ENCODE results near the gene TANK.
"Not testable (repeated sequence)": the region's sequence is repeated elsewhere in the genome, so short reads cannot be mapped to it uniquely, and the experiment has no call there.

Gene TANK

GRCh38 chr2:161233858-161234431, 73.7 kb downstream of the TANK start:
- peak; percentile 6 for DNase-seq

DNA sequence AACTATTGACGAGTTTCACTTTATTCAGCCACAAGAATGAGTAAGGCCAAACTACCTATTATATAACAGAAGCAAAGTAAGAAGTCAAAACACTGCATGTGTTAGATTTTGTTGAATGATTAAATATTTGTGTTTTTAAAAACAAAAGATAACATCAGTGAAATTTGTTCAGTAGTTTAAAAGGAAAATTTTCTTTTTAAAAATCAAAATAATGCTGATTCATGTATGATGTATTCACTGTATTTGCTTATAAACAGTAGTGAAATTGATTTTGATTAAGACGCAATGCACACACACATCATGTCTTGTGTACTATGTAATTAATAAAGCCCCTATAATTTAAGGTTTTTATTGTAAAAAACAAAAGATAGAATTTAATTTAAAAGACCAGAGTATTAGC, 74.4 kb downstream of the TANK start:
- no peak for DNase-seq

- DNase-seq = peak; percentile 83
These were observed 77.4 kb downstream of the TANK start for GRCh38 chr2:161237392-161238264.

DNA sequence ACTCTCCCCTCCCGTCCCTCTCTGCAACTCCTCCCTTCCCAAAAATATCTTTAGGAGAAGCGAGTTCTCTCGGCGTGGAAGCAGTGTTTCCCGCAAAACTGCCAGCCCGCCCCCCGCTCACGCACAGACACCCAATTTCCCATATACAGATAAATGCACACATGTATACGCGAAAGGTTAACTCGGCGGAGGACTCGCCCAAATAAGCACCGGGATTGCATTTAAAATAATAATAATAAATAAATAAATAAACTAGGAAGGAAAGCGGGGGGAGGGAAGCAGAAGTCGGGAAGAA, 78.0 kb downstream of the TANK start:
- no peak for DNase-seq

GRCh38 chr2:161238560-161239325, 78.5 kb downstream of the TANK start:
- DNase-seq = peak; percentile 85

GRCh38 chr2:161239326-161240109, 79.3 kb downstream of the TANK start:
- DNase-seq = no peak

DNA sequence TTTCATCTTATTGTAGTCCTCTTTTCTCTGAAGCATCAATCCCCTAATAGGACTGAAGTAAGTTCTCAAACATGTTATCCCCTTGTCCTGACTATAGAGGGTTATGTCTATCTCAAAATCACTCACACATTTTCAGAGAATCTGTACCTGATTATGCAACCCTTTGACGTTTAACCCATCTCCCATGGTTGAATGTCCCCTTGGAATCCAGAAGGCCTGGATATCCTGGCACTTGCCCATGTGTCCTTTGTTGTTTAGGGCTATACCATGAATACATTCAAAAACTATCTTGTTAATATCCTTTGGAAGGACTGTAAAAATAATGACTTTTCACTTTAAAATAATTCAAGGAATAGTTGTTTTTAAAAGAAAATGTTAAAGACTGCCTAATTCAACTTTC, 81.7 kb downstream of the TANK start:
- no peak for DNase-seq

- no peak for DNase-seq
These were observed 83.1 kb downstream of the TANK start for GRCh38 chr2:161243312-161243711.

- no peak for DNase-seq
These were observed 83.7 kb downstream of the TANK start for GRCh38 chr2:161243905-161244304.

GRCh38 chr2:161244387-161245260, 84.4 kb downstream of the TANK start:
- DNase-seq = not testable (repeated sequence)

DNA sequence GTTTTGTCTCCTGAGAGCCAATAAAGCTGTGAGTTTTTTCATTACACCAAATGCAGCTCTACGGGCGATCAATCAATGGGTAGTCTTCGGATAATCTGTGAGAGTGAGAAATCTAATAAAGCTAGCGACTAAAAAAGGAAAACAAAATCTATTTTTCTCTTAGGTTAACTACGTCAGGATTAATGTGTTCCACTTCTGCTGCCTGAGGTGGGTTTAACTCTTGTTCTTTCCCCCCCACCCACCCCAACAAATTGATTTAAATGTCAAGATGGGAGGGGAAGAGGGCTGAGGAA, 85.0 kb downstream of the TANK start:
- DNase-seq = no peak

DNA sequence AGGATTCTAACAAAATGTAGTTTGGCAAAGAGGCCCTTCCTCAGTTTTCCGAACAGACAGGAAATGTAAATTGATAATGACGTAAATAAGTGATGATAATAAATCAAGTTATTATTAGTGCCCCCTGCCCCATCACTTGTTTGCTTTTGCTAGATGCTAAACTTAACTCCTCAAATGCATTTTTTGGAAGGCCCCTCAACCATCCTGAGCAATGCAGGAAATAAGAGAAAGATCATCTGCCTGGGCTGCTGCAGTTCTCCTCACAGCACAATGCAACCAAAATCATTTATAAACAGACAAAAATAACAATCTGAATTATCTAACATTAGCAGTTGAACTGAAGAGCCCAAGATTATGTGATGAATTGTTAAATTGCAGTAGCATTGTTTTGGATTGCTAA, 85.4 kb downstream of the TANK start:
- DNase-seq = no peak

DNA sequence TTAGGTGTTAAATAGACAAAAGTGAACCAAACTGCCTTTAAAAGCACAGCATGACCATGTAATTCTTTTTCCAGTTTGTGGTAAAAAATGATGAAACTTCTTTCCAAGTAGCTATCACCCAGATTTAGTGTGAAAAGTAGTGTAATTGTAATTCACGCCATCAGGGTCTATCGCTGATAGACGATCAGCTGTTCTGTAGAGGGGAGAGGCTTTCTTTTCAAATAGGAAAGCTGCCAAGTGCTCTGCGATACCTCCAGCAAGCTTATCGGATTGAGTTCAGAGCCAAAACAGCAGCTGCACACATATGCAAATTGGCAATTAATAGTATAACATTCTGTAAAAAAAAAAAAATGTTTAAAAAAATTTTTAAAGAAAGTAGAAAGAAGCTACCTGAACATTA, 86.1 kb downstream of the TANK start:
- DNase-seq = peak; percentile 69

DNA sequence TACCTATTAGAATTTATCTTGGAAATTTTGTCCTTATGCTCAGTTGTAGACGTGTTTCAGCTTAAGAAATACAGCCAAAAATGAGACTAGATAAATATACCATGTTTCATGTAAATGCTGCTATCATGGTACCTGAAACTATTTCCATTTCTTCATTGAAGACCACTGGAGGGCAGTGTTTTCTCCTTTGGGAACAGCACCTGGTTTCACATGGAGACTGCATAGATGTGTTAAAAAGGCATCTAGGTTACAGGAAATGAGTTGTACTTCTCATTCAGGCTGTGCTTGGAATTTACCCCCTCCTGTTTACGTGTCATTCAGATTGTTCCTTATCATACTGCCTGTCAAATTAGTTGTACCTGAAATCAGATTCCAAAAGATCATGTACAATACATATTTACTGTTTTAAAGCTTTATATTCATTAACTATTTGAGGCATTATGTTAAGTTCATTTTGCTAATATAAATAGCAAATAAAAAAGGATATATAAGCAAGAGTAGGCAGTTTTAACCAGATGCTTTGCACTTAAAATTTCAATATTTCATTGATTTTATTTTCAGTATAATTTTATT, 90.7 kb downstream of the TANK start:
- peak; percentile 65 for DNase-seq

- DNase-seq = no peak
These were observed 97.1 kb downstream of the TANK start for GRCh38 chr2:161257123-161257952.

GRCh38 chr2:161265874-161266273, 105.6 kb downstream of the TANK start:
- no peak for DNase-seq

DNA sequence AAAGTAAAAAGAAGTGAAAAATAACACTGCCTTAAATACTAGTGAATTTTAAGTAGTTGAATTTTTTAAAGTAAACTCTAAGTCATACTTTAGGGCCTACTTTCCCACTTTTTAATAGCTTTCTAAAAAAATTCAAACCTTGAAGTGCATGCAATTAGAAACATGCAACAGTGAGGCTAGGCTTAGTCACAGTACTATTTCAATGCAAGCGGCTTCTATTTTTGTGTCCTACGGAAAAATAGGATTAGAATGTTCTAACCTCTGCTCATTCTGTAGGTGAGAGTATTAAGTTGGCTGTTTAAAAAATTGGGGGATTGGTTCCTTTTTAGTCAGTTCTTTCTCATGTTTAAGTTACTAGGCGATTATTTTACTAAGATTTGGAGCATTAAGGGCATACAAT, 108.9 kb downstream of the TANK start:
- DNase-seq = no peak

- peak; percentile 64 for DNase-seq
These were observed 113.0 kb downstream of the TANK start for GRCh38 chr2:161273038-161273760.

DNA sequence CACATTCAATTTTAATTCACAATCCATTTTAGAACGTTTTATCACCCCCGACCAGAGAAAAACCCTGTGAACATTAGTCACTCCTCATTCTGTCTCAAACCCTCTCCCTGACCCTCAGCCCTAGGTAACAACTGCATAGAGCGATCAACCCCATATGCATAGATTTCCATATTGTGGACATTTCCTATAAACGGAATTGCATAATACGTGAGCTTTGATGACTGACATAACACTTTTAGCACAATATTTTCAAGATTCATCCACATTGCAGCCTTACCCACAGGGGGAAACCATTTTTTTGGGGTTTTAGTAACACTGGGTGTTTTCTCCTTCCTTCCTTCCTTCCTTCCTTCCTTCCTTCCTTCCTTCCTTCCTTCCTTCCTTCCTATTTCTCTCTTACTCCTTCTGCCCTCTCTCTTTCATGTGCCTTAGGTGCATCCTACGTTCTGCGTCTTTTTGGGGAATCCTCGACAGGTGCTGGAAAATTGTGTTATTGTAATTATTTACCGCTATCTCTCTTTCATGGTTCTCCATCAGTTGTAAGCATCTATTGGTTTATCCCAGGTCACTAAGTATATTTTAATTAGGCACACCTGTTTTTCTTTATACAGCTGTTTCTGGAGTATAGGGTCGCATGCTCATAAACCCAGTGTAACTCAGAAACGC, 118.5 kb downstream of the TANK start:
- not testable (repeated sequence) for DNase-seq

Data from NCI-H2171 treated with DMSO at 0.1 percent for 48 hours (cell line).